ENCODE data around the gene PMF1.

The PMF1 gene

GRCh38 chr1:156276532-156276931 lies 63.7 kb downstream of the PMF1 start:
- DNase-seq: no peak

GRCh38 chr1:156276966-156277381 lies 64.2 kb downstream of the PMF1 start:
- no peak for DNase-seq

DNA sequence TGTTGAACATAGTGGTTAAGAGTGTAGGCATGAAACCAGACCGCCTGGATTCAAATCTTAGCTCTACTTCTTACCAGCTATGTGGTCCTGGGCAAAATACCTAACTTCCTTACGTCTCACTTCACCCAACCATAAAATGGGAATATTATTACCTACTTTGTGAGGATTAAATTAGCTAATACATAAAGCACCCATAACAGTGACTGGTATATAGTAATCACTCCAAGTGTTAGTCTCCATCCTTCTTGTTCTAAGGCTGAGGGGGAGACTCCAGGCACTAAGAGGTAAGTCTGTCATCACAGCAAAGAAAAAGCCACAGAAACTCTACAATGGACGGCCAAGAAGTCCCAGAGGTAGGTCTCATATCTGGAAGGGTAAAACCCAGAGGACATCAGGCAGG lies 67.0 kb downstream of the PMF1 start:
- DNase-seq: no peak

DNA sequence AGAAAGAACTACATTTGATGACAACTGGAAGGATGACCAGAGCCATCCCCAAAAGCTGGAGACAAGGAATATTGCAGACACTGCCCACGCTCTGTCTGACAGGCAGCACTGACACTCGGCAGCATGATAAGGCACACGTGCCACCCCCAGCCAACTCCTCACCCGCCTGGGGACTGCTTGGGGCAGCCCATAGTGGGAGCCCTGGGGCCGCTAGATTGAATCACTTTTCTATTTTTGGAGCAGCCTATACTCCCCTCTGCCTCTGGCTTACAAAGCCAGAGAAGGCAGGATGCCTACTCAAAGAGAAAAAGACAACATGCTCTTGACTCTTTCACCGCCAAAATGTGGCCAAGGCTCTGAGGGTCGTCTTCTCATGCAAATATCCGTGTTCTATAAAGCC lies 68.5 kb downstream of the PMF1 start:
- DNase-seq: no peak

- no peak for DNase-seq
These were observed 69.1 kb downstream of the PMF1 start for GRCh38 chr1:156281693-156282478.

GRCh38 chr1:156282479-156283222 lies 69.8 kb downstream of the PMF1 start, which contains the start of gene SMG5:
Gene SMG5, minus strand, starts transcription at chr1:156282825. Its CDS starts 145 bp downstream, at chr1:156282680.
- peak; percentile 95 for DNase-seq

DNA sequence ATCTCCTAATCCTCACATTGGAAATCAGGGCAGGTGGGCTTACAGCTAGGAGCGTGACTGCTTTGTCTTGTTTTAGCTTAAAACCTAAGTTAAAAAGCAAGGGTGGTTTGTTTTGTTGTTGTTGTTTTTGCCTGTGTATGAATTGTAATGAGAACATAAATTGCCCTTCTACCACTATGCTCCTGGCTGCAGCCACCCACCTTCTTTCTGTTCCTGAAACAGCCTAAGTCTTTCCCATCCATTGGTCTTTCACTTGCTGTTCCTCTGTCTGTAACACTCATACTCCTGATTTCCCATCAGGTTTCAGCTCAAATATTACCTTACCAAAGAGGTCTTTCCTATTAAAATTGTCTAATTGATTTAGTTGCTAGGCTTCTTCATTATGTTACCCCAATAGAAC lies 70.7 kb downstream of the PMF1 start:
- DNase-seq: no peak

- no peak for DNase-seq
These were observed 71.3 kb downstream of the PMF1 start, which contains the start of gene TMEM79 for GRCh38 chr1:156284112-156284511. Gene TMEM79, plus strand, starts transcription at chr1:156284325. Its CDS starts 902 bp downstream, at chr1:156285227.

DNA sequence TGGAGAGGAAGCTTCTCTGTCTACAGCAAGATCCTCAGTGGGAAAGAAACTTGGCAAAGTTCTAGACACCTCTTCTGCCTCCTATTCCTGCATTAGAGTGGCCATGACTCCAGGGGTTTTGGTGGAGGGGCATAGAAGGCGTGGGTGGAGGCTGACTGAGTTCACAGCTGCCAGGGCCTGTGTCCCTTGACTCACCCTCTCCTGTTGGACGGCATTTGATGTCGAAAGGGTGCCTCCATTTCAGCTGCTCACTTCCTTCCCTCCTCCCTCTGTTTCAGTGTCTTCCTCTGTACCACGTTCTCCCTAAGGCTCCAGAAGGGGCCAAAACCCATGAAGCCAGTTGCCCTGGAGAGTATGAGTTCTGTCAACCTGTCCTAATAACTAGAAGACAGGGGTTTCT lies 72.0 kb downstream of the PMF1 start:
- DNase-seq: no peak

DNA sequence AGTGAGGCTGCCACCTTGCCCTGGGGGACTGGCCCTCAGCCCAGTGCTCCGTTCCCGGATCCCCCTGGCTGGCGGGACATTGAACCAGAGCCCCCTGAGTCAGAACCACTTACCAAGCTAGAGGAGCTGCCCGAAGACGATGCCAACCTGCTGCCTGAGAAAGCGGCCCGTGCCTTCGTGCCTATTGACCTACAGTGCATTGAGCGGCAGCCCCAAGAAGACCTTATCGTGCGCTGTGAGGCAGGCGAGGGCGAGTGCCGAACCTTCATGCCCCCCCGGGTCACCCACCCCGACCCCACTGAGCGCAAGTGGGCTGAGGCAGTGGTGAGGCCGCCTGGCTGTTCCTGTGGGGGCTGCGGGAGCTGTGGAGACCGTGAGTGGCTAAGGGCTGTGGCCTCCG lies 72.6 kb downstream of the PMF1 start:
- no peak for DNase-seq

GRCh38 chr1:156286061-156286460 lies 73.3 kb downstream of the PMF1 start:
- no peak for DNase-seq

Measured in CD4-positive, alpha-beta T cell treated with Interleukin-17A for 4 hours (primary cell).